HG03039 (cell line): ENCODE results near the gene AIFM3.
"Not testable (repeated sequence)": the region's sequence is repeated elsewhere in the genome, so short reads cannot be mapped to it uniquely, and the experiment has no call there.

Experiments
- ATAC-seq: cut with Tn5 transposase; IDR thresholded peaks from one replicate; pipeline ENCODE4 v1.9.1; 2021; ENCODE audit warnings: mild to moderate bottlenecking, moderate library complexity; ENCODE audit not compliant: unreplicated experiment

The AIFM3 gene

DNA sequence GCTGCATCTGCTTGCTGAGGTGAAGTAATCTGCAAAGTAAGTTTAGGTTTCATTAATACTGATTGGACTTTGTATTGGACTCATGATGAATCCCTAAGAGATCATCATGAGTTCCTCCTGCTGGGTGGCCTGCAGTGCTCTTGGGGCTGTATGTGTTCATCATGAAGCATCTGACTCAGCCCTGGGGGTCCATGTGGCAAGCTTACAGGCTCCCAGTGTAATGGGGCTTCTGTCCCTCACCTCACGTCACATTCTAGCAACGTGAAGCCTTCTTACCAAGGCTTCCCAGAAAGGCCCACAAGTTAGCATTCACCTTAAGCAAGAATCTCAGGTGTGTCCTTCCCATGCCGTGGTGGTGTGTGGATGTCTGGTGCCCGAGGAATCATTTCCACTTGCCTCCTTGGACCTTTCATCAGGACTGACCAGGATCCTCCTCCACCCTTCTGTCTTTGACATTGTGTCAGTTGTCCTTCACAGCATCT is 26.1 kb upstream of the AIFM3 start:
- ATAC-seq, result no peak

DNA sequence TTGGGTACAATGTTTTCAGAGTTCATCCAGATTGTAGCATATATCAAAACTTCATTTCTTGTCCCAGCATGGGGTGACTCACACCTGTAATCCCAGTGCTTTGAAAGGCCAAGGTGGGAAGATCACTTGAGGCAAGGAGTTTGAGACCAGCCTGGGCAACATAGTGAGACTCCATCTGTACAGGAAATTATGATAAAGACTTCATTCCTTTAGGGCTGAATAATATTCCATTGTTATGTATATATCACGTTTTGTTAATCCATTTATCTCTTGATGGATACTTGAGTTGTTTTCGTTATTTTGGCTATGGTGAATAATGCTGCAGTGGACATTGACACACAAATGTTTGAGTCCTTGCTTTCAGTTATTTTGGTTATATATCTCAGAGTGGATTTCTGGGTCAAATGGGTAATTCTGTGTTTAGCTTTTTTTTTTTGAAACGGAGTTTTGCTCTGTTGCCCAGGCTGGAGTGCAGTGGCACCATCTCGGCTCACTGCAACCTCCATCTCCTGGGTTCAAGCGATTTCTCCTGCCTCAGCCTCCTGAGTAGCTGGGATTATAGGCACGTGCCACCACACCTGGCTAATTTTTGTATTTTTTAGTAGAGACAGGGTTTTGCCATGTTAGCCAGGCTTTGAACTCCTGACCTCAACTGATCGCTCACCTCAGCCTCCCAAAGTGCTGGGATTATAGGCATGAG is 24.7 kb upstream of the AIFM3 start:
- not testable (repeated sequence) for ATAC-seq

DNA sequence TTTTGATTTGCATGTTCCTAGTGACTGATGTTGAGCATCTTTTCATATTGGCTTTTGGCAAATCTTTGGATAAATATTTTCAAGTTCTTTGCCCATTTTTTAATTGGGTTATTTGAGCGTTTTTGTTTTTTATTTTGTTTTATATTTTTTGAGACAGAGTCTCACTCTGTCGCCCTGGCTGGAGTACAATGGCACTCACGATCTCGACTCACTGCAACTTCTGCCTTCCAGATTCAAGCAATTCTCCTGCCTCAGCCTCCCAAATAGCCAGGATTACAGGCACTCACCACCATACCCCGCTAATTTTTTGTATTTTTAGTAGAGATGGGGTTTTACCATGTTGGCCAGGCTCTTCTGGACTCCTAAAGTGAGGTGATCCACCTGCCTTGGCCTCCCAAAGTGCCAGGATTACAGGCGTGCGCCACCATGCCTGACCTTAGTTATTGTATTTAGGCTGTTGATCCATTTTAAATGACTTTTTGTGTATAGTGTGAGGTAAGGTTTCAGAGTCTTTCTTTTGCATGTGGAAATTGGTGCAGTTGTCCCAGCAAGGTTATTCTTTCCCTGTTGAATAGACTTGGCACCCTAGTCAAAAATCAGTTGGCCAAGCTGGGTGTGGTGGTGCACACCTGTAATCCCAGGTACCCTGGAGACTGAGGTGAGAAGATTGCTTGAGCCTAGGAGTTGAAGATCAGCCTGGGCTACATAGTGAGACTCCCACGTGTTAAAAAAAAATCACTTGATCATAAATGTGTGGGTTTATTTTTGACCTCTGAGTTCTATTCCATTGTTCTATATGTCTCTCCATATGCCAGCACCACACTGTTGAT is 23.7 kb upstream of the AIFM3 start:
- no peak for ATAC-seq

DNA sequence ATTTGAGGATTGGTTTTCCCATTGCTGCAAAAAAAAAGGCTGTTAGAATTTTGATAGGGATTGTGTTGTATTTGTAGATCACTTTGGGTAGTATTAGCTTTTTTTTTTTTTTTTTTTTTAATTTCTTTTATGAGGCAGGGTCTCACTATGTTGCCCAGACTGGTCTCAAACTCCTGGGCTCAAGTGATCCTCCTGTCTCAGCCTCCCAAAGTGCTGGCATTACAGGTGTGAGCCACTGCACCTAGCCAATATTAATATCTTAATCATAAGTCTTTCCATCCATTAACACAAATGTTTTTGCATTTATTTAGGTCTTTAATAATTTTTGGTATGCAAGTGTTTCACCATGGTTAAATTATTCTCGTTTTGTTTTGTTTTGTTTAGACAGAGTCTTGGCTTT is 23.0 kb upstream of the AIFM3 start:
- no peak for ATAC-seq

DNA sequence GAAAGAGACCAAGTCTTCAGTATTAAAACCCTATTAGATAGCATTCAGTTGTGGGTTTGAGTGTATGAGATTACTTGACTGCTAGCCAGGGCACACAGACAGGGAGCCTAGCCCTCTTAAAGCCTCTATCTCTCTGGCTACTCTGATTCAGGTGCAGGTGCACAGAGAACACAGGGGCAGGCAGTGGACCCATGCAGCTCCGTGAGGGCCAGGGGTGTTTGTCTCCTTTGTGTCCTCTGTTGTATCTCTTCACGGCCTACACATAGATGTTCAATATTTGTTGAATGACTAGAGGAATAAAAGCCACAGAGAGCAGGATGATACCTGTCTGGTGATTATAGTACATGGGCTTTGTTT is 21.5 kb upstream of the AIFM3 start:
- ATAC-seq, result no peak

DNA sequence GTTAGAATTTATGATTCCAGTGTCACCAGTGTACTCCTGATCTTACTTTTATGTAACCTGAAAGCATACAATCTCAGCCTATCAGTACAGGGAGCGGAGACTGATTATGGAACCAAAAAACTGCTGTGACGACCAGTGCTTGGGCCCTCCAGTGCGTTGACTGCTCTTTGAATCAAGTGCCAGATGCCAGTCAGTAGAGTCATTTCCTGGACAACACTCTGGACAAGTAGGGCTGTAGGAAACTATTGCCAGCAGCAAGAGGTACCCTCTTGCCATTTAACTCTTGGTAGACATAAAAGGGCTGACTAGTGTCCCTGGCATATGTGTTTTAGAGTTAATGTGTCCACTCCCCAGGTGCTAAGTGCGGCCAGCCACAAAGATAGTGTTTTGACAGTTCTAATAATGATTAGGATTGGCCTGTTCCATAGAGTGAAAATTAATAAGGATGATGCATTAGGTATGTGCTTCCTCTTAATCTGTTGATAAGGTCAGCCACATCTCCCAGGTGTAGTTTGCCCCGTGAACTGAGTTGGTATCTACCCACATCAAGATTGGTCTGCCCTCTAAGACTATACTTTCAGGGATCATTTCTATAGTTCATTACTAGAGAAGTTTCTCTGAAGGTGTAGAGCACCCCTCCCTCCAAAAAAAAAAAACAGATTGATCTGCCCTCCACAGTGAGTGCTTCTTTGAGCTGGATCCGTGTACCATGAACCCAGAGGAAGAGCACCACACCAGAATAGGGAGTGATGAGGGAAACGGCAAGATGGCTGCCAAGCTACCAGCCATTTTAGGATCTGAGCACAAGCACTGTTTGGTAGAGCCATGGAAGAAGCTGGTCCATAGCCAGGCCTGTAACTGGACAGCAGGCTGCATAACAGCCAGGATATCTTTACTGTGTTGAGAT is 20.7 kb upstream of the AIFM3 start:
- no peak for ATAC-seq

DNA sequence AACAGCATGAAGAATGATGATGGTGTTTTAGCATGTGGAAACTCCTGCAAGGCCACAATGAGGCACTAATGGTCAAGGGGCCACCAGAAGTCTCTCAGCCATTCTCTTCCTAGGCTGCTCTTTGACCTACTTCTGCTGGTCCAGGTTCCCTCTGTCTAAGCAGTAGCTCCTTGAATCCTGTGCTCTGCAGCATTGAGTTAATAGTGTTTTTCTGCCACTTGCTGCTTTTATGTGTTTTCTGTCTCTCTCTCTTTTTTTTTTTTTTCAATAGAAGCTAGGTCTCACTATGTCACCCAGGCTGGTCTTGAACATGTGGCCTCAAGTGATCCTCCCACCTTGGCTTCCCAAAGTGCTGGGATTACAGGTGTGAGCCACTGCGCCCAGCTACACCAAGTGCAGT is 20.1 kb upstream of the AIFM3 start:
- ATAC-seq, result no peak

DNA sequence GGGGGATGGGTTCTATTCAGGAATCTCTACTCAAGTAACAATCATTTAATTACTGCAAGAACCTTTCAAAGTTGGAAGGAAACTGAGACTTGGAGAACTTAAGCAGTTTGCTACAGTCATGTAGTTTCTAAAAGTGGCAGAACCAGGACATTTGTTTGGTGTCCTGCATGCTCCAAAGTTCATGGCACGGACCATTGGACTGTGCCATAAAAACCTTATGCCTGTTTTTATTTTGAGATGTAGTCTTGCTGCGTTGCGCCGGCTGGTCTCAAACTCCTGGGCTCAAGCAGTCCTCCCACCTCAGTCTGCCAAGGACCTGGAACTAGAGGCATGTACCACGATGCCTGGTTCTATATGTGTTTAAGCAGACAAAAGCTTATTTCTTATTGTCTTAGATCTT is 18.6 kb upstream of the AIFM3 start:
- no peak for ATAC-seq

DNA sequence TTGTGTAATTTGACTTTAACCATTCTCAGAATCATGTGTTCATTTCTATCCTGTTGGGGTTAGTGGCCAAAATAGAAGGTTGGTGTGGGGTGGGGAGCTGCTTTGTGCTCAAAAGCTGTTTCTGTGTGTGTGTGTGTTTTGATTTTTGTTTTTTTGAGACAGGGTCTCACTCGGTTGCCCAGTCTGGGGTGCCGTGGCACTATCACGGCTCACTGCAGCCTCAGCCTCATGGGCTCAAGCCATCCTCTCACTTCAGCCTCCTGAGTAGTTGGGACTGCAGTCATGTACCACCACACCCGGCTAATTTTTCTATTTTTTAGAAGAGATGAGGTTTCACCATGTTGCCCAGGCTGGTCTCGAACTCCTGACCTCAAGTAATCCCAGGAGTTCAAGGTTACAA is 18.1 kb upstream of the AIFM3 start:
- ATAC-seq, result no peak

DNA sequence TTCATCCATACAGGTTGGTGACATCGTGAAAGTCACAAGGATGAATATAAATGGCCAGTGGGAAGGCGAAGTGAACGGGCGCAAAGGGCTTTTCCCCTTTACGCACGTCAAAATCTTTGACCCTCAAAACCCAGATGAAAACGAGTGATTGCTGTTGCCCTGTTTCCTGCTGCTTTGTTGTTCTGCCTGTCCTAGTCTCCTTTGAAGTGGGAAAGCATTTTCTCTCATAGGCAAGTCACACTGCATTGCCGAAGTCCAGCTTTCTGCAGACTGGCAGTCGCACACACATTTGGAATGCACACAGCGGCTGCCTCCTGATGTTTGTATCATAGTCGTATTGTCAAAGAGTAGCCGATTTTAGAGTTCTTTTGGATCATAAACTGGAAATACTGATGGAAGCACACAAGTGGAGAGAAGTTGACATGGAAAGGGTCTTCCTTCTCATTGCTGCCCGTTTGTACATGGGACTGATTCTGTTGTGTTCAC is 17.3 kb upstream of the AIFM3 start:
- no peak for ATAC-seq

DNA sequence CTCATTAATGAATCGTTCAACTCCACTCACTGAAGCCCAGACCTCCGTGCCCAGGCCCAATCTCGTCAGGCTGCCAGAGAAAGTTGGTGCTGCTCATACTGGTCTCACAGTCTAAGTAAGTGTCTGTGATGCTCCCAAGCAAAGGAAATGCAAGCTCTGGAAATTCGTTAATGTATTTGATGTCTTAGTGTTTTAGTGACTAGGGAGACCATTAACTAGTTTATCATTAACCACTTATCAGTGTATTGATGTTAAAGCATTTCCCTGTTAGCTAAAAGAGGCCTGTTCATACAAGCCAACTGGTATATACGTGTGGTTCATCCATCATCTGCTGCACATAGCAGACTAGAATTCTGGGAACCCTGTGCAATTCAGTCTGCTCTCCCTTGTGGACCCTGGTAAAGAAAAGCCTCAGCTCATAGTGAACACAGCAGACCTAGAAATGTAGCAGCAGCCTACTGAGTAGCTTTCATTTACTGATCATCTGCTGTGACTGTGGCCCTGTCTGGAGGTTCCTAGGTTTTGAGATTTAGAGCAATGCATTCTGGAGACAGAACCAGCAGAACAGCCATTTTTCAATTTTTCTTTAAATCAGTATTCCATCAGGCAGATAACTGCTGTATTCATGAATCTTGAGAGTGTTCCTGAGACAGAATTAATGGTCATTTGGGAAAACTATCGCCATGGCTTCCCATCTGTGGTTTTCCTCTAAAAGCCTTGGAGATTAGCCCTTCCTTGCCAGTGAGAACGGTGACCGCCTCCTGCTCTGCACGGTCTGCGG is 15.7 kb upstream of the AIFM3 start:
- no peak for ATAC-seq

DNA sequence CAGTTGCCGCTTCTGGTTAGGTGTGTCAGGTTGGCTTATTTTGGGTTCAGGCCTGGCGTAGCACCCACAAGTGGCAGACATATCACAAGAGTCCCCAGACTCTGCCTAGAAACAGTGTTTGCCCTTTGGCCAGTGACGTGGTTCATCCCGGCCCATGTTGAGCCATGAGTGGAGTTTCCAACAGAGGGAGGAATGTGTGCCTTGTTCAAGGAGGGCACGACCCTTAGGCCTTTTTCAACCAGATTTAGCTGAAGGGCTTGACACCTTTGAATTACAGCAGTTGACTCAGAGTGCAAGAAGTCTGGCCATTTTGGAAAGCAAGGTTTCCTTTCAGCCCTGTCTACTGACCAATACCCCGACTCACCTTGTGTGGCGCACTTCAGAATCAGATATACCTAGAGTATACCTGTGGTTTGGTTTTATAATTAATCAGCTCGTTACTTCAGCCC is 15.1 kb upstream of the AIFM3 start:
- no peak for ATAC-seq

DNA sequence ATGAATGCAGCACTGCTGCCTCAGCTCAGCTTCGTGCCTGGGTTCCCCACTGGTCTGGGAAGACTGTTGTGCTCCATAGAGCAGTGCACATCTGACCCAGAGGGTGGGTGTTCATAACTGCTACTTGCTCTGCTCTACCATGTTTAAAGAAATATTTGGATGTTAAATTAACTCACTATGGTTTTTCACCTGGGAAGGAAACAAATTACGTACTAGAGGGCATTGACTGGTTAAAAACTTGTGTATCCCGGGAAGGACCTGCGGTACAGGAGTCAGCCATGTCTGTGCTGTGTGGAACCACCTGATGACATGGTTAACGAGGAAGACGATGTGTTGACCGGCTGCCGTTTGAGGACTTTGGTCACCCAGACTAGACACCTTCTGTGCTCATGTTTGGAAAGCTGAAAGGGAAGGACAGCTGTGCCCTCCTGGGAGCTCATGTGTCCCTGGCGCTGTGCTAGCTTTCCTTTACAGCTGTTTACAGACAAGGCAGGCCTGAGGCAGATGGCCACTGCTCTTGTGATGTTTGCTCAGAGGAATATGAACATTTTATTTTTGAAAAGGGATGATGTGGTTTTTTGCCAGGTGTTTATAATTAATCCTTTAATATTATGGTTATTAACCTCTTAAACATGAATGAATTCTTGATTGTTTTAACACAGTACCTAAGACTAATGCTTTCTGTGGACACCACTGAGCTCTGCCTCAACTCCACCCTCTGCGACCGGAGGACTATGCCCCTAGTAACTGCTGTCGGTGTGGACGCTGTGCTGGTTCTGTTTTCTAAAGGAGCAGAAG is 14.3 kb upstream of the AIFM3 start:
- ATAC-seq, result no peak

DNA sequence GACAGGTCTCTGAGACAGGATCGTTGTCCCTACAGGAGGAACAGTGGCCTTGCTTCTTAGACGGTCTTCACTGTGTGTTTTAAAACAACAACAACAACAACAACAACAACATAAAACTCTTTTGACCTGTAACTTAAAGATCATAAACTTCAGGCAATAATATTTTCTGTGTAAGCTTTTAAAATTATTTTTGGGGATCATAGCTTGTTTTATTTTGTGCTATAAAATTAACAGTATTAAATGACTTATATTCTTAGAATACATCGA is 13.8 kb upstream of the AIFM3 start:
- ATAC-seq, result no peak

DNA sequence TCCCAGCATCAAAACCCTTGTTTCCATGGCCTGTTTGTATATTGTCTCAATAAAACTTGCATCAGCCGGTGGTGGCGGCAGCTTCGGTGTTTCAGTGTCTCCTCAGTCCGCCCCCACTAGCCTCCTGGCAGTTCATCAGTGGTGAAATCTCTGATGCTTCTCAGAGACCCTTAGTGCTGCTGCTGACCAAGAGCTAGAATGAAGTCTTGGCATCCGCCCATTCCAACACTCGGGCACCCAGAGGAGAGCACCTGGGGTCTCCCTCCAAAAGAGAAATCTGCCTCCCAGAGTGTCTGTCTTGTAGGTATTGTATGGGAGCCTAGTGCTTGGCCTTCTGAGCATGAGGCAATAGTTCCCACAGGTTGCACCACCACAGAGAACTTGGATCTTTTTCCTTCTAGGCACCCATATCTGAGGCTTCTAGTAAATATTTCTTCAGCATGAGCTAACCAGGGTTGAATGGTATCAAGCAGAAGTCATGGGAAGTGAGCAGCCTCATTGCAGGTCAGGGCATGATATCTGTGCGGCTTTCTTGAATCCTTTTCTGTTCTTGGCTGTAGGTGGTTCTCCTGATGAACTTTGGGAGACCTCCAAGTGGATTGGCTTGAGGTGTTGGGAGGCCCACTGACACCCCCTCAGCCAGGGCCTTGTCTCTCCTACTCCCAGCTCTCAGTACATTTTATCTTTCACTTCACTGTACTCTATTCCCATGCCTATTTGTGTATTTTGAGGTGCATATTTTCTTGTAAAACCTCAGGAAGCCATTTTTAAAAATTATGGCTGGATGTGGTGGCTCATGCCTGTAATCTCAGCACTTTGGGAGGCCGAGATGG is 13.2 kb upstream of the AIFM3 start:
- no peak for ATAC-seq

DNA sequence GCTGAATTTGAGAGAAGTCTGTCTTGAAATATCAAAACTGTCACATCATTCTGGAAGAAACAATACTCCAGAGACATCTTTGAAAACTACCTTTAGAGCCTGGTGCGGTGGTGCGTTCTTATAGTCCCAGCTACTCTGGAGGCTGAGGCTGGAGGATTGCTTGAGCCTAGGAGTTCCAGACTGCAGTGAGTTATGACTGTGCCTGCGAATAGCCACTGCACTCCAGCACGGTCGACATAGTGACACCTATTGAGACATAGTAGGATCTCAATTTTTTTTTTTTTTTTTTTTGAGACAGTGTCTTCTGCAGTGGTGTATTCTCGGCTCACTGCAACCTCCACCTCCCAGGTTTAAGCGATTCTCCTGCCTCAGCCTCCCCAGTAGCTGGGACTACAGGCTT is 11.5 kb upstream of the AIFM3 start:
- no peak for ATAC-seq

DNA sequence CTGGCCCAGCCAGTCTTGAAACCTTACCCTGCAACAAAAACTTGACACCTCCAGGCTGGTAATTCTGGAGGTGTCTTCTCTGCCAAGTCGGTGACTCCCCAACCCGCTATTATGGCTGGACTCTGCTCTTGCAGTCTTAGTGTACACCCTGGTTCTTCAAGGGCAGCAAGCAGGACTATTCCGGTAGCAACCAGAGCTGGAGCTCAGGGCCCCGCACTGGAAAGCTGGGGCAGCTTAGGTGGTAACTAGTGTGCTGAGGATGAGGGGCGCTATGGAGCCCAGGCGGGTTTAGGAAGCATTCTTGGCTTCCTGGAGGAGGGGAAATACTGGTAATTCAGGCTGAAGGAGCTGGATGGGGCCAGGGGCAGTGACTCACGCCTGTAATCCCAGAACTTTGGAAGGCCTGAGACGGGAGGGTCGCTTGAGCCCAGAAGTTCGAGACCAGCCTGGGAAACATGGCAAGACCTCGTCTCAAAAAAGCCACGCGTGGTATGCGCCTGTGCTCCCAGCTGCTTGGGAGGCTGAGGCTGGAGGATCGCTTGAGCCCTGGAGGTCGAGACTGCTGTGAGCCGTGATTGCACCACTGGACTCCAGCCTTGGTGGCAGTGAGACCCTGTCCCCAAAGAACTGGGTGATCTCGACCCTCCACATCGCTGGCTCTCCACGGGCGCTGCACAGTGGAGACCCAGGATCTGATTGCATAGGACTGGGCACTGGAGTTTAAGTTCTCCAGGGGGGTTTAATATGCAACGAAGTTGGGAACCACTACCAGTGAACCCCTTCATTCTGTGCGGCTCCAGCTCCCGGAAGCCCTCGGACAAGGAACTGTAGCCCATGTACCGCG is 10.6 kb upstream of the AIFM3 start:
- ATAC-seq, result no peak

DNA sequence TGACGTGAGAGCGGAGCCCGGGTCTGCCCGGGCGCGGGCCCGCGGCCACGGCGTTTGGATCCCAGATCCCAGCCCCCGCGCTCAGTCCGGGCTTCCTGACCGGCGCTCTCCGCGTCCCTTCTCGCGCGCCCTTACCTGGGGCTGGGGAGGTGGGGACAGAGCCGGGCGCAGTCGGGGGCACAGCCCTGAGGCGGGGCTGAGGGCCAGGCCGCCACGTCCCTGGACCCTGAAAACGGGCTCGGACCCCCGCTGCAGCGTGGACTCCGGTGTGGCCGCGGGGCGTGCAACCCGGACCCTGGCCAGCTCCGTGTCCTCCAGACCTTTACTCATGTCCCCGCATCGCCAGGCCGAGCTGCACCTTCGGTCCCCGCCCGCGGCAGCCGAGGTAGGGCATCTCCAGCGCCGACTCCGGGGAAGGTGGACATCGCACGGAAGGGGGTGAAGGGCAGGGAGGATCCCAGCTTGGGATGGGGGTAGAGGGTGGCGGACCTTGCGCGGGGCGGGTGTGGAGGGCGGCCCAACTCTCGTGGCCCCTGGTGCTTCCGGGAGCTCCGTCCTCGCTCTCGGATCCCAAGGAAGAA is 9.9 kb upstream of the AIFM3 start:
- no peak for ATAC-seq
